Measurements from ENCODE around the gene TEX53. TPM values are rescaled to one million over a fixed set of nuclear protein-coding genes. Genes with fewer than 3 reads are reported as not detected.

The TEX53 gene
- total RNA-seq = not detected

GRCh38 chr9:114657705-114658104, at the start of gene TEX53:
TSS of gene TEX53 (minus strand) at chr9:114657805. CDS start at chr9:114657774, 31 bp downstream.
- DNase-seq = no peak

DNA sequence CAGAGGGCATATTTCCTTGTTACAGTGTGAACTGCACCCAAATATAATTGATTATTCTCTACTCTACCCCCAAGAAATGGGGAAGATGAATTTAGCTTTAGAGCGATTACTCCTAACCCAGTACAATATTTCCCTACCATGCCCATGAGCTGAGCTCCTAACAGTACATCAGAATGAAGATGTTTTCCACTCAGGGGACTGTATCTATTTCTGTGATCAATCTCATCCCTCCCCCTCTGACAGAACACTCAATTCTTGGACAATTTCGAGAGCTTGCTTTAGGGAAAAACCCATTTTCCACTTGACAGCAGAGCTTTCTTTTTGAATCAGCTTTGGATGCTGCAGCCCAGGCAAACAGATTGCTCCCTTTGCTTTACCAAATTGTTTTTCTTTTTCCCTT, 49.1 kb upstream of the TEX53 start:
- no peak for DNase-seq

GRCh38 chr9:114701988-114702387, 44.4 kb upstream of the TEX53 start:
- DNase-seq = no peak

GRCh38 chr9:114697951-114698351, 40.3 kb upstream of the TEX53 start:
- DNase-seq = no peak

DNA sequence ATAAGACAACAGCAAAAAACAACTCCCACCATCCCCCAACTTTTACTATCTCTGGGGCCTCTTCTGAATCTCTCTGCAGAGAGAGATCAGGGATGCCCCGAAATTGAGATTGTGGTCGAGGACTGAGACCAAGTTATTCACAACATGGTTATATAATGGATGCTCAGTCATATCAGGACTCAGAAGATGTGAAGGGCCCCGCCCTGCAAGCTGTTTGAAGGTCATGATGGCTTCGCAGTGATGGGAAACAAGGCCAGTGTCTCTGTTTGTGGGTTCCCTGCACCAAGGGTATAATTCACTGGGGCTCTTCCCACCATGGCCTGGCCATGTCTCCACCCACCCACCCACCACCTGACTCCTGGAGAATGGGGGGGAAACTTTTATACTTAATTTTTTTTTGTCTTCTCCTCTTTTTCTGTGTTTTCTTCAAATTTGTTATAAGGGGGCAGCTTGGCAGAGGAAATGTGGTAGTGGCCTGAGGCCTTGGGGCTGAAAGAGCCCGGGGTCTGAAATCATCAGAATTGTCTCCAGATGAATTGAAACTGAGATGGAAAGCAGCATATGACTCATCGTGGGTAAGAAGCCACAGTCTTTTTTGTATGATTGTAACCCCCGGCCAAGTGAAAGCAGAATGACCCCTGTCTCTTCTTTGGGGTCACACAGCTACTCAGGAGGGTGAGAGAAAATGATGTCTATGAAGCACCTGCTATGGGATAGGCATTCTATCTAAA, 39.4 kb upstream of the TEX53 start:
- no peak for DNase-seq

DNA sequence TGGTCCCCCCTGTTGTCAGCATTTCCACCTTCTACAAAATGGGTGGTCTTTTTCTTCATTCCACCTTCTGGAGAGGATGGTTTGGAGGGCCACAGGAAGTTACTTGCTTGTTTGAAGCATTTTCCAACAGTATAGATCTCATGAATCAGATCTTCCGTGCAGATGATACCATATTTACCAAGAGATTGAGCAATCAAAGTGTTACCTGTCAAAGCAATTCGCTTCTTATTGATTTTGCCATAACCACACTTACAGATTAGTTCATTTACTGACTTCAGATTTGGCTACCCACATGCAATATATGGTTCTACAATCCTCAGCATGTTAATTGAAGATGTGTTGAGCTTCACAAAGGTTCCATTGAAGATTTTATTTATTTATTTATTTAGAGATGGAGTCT, 38.3 kb upstream of the TEX53 start:
- no peak for DNase-seq

GRCh38 chr9:114694719-114695269, 37.2 kb upstream of the TEX53 start:
- no peak for DNase-seq

GRCh38 chr9:114694146-114694545, 36.5 kb upstream of the TEX53 start:
- DNase-seq = no peak

- no peak for DNase-seq
Observed at GRCh38 chr9:114693248-114693855, 35.7 kb upstream of the TEX53 start.

DNA sequence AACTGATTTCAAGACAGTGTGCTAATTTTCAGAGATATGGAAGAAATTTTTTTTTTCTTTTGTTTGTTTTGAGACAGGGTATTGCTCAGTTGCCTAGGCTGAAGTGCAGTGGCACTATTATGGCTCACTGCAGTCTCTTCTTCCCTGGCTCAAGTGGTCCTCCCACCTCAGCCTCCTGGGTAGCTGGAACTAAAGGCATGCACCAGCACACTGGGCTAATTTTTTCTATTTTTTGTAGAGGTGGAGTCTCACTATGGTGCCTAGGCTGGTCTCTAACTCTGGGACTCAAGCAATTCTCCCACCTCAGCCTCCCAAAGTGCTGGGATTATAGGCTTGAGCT, 34.3 kb upstream of the TEX53 start:
- DNase-seq = no peak

DNA sequence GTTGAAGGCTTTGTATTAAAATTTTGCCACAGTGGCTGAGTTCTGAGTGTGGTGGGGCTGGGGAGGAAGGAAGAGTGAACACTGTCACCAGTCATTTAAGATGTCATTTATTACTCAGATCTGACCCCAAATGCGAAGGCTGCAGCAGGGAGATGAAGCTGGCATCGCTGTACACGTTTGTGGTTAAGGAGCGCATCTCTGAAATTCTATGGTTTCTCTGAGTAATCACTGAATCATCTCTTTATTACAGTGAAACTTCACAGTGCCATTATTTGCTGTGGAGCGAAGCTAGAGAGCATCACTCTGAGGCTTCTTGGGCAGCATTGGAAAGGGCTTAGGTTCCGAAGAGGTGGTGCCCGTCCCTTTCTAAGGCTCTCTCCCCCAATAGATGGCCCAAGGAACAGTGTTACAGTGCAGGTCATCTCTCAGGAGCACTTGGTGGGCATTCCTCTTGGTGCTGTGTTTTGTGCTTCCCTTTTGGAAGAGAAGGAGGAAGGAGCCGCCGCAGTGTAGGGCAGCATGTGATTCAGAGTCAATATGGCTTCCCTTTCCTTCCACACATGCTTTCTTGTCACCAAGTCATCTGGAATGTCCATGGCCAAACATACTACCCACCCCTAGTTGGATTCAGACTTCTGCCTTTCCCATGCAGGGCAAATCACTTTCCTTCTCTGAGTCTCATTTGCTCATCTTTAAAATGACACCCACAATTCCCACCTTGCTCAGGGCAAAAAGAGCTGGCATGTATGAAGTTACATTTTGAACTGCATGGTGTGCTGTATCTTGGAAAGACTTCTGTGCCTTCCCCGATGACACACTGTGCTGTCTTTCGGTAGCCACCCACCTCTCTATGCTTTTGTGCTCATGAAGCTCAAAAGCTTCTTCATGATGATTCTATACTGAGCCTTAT, 33.7 kb upstream of the TEX53 start:
- DNase-seq = no peak

- no peak for DNase-seq
Observed at GRCh38 chr9:114690308-114690707, 32.7 kb upstream of the TEX53 start.

DNA sequence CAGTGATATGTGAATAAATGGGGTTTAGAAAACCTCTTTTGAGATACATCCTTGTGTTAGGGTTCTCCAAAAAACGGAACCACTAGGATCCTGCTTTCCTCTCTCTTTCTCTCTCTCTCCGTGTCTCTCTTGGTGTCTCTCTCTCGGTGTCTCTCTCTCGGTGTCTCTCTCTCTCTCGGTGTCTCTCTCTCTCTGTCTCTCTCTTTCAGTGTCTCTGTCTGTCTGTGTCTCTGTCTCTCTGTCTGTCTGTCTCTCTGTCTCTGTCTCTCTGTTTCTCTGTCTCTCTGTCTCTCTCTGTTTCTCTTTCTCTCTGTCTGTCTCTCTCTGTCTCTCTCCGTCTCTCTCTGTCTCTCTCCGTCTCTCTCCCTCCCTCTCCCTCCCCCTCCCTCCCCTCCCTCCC, 32.2 kb upstream of the TEX53 start:
- DNase-seq = no peak

DNA sequence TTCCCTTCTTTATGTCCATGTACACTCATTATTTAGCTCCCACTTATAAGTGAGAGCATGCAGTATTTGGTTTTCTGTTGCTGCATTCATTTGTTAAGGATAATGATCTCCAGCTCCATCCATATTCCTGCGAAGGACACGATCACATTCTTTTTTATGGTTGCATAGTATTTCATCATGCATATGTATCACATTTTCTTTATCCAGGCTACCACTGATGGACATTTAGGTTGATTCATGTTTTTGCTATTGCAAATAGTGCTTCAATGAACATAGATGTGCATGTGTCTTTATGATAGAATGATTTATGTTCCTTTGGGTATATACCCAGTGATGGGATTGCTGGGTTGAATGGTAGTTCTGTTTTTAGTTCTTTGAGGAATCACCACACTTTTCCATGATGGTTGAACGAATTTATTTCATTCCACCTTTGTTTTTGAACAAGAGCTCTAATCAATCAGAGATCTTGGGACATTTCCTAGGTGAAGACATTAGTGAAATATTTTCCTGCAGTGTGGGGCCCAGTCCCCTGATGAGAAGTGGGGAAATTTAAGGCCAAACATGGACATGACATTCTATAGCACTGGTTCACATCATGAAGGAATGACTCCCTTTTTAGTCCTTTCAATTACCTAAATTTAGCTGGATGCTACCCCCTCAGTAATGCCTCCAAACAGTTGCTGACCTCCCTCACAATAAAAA, 31.5 kb upstream of the TEX53 start:
- no peak for DNase-seq

DNA sequence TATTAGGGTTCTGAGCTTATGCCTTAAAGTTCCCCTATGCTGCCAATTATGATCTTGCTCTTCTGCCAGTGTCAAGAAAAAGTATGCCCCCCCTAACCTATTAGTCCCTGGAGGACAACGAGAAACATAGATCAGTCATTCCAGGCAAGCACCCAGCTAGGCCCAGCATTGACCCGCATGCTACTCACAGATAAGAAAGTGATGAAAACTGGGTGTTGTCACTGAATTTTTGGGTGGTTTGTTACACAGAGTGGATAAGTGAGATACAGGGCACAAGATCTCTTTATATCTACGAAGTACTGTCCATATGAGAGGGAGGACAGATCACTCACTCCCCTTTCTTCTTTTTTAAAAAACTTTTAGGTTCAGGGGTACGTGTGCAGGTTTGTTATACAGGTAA, 30.8 kb upstream of the TEX53 start:
- no peak for DNase-seq

- DNase-seq = no peak
Observed at GRCh38 chr9:114687034-114687433, 29.4 kb upstream of the TEX53 start.

GRCh38 chr9:114685951-114686350, 28.3 kb upstream of the TEX53 start:
- no peak for DNase-seq

- DNase-seq = no peak
Observed at GRCh38 chr9:114684036-114684435, 26.4 kb upstream of the TEX53 start.

DNA sequence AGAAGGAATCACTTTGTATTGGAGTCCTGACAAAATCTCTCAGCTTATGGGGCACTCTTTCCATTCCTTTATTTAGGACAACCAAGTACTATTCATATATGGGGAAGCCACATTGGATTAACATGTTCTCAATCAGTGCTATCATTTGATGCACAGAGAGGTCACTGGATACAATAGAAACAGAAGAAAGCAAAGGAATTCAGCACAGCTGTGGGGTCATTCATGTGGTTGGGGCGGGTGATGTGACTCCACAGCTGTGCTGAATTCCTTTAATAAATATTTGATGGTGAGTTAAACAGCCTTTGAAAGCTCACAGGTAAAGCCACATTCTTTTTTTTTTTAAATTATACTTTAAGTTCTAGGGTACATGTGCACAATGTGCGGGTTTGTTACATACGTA, 25.2 kb upstream of the TEX53 start:
- DNase-seq = no peak

- DNase-seq = no peak
Observed at GRCh38 chr9:114681594-114682332, 24.2 kb upstream of the TEX53 start, which contains the start of gene TEX48. TSS of gene TEX48 (minus strand) at chr9:114682192. CDS start at chr9:114671723, 10,469 bp downstream.

GRCh38 chr9:114680259-114681001, 22.8 kb upstream of the TEX53 start:
- DNase-seq = no peak

All from skin of body (tissue), 2 donors.